Osteoblast (primary cell): Measurements from ENCODE around the gene VPS26B. TPM values are rescaled to one million over a fixed set of nuclear protein-coding genes. Genes with fewer than 3 reads are reported as not detected.

Experiments used
- DNase-seq: peaks from one replicate; pipeline ENCODE4 v3.0.0; 2011; ENCODE audit warnings: low spot score, mixed read lengths; ENCODE audit not compliant: insufficient read length; ENCODE audit errors: missing footprints
- H2AFZ ChIP-seq: 2 replicates; pipeline ENCODE4 v1.6.0; 2011; ENCODE audit warnings: mild to moderate bottlenecking, low read length
- H3K27ac ChIP-seq: 2 replicates; pipeline ENCODE4 v1.5.1; 2011; ENCODE audit warnings: mild to moderate bottlenecking, low read depth, low read length, moderate library complexity
- H3K27me3 ChIP-seq: 2 replicates; pipeline ENCODE4 v1.6.0; 2012; ENCODE audit warnings: mild to moderate bottlenecking, control low read depth, inconsistent platforms, low read length, moderate library complexity; ENCODE audit not compliant: insufficient read depth
- H3K36me3 ChIP-seq: 2 replicates; pipeline ENCODE4 v1.5.1; 2011; ENCODE audit warnings: mild to moderate bottlenecking, low read length, control low read depth, moderate library complexity; ENCODE audit not compliant: insufficient read depth
- H3K4me1 ChIP-seq: 2 replicates; pipeline ENCODE4 v1.5.1; 2011; ENCODE audit warnings: mild to moderate bottlenecking, low read length, control low read depth, moderate library complexity; ENCODE audit not compliant: insufficient read depth
- H3K4me2 ChIP-seq: 2 replicates; pipeline ENCODE4 v1.6.0; 2011; ENCODE audit warnings: mild to moderate bottlenecking, low read length; ENCODE audit not compliant: insufficient read depth
- H3K4me3 ChIP-seq: fragments of 200-600 bp; sonication (generic); 3 replicates; pipeline ENCODE4 v1.5.1; 2012; ENCODE audit warnings: mild to moderate bottlenecking, low read length, inconsistent platforms; ENCODE audit not compliant: insufficient read depth
- H3K79me2 ChIP-seq: 2 replicates; pipeline ENCODE4 v1.6.0; 2012; ENCODE audit warnings: mild to moderate bottlenecking, low read length, control low read depth, inconsistent platforms; ENCODE audit not compliant: insufficient read depth
- H3K9me3 ChIP-seq: 2 replicates; pipeline ENCODE4 v1.5.1; 2011; ENCODE audit warnings: low read depth, low read length, control low read depth
- H4K20me1 ChIP-seq: 2 replicates; pipeline ENCODE4 v1.6.0; 2012; ENCODE audit warnings: mild to moderate bottlenecking, low read length, control low read depth; ENCODE audit not compliant: insufficient read depth
- CTCF ChIP-seq: IDR thresholded peaks from 2 replicates; pipeline ENCODE4 v1.5.1; 2011; ENCODE audit warnings: mild to moderate bottlenecking, low read depth, low read length, moderate library complexity; ENCODE audit errors: extremely low read depth
- total RNA-seq: library from RNA; depleted of rRNA; stranded (reverse); fragments of >200 nt; gene quantifications from 2 replicates; pipeline ENCODE4 v1.2.3, GENCODE V29; 2012

VPS26B gene
- total RNA-seq, 1 donor = 54.3 TPM

- Histone ChIP-seq H3K79me2 (peaks cover 2% of the 10 kb centered on the region), H3K4me1 (no peaks in the 10 kb centered on the region), H2AFZ (no peak overlapping the region), H3K36me3 (peaks cover 47% of the 10 kb centered on the region), H3K9me3 (no peaks in the 10 kb centered on the region), H3K4me2 (no peak overlapping the region), H3K4me3 (no peak overlapping the region), H3K27me3 (no peaks in the 10 kb centered on the region), H3K27ac (no peak overlapping the region), H4K20me1 (no peaks in the 10 kb centered on the region)
- TF ChIP-seq CTCF = no peak
- no peak for DNase-seq
Observed at GRCh38 chr11:134205729-134206128, 18.7 kb upstream of the VPS26B start.

- H3K9me3 ChIP-seq = no peaks in the 10 kb centered on the region
- H3K4me1 ChIP-seq = no peaks in the 10 kb centered on the region
- no peak overlapping the region for H3K4me3 ChIP-seq
- DNase-seq = no peak
- TF ChIP-seq CTCF = no peak
- H3K79me2 ChIP-seq = peaks cover 6% of the 10 kb centered on the region
- H3K27me3 ChIP-seq = no peaks in the 10 kb centered on the region
- H2AFZ ChIP-seq = no peak overlapping the region
- H4K20me1 ChIP-seq = no peaks in the 10 kb centered on the region
- peaks cover 46% of the 10 kb centered on the region for H3K36me3 ChIP-seq
- no peak overlapping the region for H3K4me2 ChIP-seq
- H3K27ac ChIP-seq = no peak overlapping the region
Observed at GRCh38 chr11:134206185-134206584, 18.3 kb upstream of the VPS26B start.

DNA sequence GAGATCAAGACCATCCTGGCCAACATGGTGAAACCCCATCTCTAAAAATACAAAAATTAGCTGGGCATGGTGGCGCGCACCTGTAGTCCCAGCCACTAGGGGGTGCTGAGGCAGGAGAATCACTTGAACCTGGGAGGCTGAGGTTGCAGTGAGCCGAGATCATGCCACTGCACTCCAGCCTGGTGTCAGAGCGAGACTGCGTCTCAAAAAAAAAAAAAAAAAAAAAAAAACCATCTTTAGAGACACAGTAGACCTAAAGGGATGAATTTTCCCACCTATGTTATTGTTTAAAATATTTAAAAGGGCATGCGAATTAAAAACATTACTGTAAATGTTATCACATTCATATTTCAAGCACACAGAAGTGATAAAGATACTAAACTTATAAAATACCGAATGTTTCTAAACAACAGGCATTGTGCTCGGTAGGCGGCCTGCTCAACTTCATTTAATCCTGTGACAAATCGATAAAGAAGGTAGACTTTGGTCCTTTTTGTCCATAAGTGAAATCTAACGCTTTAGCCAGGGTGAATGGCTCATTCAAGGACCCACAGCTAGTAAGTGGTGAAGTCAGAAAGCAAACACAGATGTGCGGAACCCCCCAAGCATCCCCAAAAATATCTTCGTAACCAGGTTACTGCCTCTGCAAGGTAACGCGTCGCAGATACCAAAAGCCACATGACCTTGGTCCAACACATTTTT, 16.8 kb upstream of the VPS26B start:
- no peak overlapping the region for H3K4me3 ChIP-seq
- no peaks in the 10 kb centered on the region for H3K4me1 ChIP-seq
- H3K27ac ChIP-seq = no peak overlapping the region
- H3K27me3 ChIP-seq = no peaks in the 10 kb centered on the region
- peaks cover 13% of the 10 kb centered on the region for H3K79me2 ChIP-seq
- H2AFZ ChIP-seq = no peak overlapping the region
- H3K4me2 ChIP-seq = no peak overlapping the region
- peak; percentile 63 for TF ChIP-seq CTCF
- DNase-seq = no peak
- no peaks in the 10 kb centered on the region for H3K9me3 ChIP-seq
- H3K36me3 ChIP-seq = peaks cover 31% of the 10 kb centered on the region
- H4K20me1 ChIP-seq = no peaks in the 10 kb centered on the region

DNA sequence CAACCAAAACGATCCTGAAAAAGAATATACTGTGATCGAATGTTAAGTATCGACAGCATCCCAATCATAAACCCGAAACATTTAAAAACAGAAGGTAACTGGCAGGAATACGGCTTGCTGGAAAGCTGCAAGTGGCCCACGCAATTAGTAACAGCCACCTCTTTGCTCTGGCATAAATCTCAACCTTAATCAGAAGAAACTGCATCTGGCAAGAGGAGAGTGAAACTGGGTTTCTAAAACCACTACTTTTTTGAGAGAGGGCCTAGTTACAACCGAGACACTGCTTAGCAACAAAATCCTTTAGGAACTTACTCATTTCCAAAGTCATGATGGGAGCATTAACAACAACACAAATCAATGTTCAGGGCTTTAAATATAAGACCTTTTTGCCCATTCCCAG, 8.6 kb upstream of the VPS26B start:
- Histone ChIP-seq H3K4me1 (no peaks in the 10 kb centered on the region), H3K79me2 (peaks cover 57% of the 10 kb centered on the region), H3K9me3 (no peaks in the 10 kb centered on the region), H4K20me1 (no peaks in the 10 kb centered on the region), H2AFZ (peak overlapping the region; percentile 49), H3K4me2 (no peak overlapping the region), H3K4me3 (no peak overlapping the region), H3K36me3 (peaks cover 13% of the 10 kb centered on the region), H3K27me3 (no peaks in the 10 kb centered on the region), H3K27ac (no peak overlapping the region)
- no peak for TF ChIP-seq CTCF
- DNase-seq = no peak
